HL-60 (cell line): ENCODE results near the gene LRP2BP.

ENCODE experiments used
- GABPA ChIP-seq: IDR thresholded peaks from 2 replicates; pipeline ENCODE4 v1.6.1; 2012; ENCODE audit warnings: low read depth
- POLR2AphosphoS5 ChIP-seq: IDR thresholded peaks from 2 replicates; pipeline ENCODE4 v1.6.1; 2012; ENCODE audit warnings: low read depth
- SPI1 ChIP-seq: IDR thresholded peaks from 2 replicates; pipeline ENCODE4 v1.6.1; 2012; ENCODE audit warnings: low read depth, mild to moderate bottlenecking, borderline replicate concordance
- TF ChIP-seq, protein P1 (sequence below): IDR thresholded peaks from one replicate; pipeline ENCODE4 v1.5.1; 2011; ENCODE audit warnings: low read length, control low read depth, inconsistent platforms; ENCODE audit not compliant: insufficient read depth
- TF ChIP-seq, protein P2 (sequence below): IDR thresholded peaks from 2 replicates; pipeline ENCODE4 v1.6.1; 2012; ENCODE audit warnings: low read depth; ENCODE audit not compliant: insufficient replicate concordance

DNA sequence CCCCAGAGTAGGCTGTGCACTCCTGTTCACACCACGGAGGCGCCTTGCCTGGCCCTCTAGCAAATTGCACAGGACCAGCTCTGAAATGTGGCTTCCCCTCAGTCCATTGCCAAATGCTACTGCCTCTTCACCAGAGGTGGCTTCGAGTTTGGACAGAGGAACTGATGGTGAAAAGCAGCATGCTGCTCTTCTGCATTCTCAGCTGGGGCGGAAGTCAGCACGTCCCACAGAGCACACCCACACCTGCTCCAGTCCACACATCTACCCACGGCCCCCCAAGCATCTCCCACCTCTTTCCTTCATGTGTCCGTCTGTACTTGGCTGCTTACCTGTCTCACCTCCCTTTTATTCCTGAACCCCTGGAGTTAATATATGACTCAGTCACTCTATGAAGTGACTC, 43.5 kb downstream of the LRP2BP start:
- TF ChIP-seq, protein P1, sequence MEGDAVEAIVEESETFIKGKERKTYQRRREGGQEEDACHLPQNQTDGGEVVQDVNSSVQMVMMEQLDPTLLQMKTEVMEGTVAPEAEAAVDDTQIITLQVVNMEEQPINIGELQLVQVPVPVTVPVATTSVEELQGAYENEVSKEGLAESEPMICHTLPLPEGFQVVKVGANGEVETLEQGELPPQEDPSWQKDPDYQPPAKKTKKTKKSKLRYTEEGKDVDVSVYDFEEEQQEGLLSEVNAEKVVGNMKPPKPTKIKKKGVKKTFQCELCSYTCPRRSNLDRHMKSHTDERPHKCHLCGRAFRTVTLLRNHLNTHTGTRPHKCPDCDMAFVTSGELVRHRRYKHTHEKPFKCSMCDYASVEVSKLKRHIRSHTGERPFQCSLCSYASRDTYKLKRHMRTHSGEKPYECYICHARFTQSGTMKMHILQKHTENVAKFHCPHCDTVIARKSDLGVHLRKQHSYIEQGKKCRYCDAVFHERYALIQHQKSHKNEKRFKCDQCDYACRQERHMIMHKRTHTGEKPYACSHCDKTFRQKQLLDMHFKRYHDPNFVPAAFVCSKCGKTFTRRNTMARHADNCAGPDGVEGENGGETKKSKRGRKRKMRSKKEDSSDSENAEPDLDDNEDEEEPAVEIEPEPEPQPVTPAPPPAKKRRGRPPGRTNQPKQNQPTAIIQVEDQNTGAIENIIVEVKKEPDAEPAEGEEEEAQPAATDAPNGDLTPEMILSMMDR = no peak
- TF ChIP-seq, protein P2, sequence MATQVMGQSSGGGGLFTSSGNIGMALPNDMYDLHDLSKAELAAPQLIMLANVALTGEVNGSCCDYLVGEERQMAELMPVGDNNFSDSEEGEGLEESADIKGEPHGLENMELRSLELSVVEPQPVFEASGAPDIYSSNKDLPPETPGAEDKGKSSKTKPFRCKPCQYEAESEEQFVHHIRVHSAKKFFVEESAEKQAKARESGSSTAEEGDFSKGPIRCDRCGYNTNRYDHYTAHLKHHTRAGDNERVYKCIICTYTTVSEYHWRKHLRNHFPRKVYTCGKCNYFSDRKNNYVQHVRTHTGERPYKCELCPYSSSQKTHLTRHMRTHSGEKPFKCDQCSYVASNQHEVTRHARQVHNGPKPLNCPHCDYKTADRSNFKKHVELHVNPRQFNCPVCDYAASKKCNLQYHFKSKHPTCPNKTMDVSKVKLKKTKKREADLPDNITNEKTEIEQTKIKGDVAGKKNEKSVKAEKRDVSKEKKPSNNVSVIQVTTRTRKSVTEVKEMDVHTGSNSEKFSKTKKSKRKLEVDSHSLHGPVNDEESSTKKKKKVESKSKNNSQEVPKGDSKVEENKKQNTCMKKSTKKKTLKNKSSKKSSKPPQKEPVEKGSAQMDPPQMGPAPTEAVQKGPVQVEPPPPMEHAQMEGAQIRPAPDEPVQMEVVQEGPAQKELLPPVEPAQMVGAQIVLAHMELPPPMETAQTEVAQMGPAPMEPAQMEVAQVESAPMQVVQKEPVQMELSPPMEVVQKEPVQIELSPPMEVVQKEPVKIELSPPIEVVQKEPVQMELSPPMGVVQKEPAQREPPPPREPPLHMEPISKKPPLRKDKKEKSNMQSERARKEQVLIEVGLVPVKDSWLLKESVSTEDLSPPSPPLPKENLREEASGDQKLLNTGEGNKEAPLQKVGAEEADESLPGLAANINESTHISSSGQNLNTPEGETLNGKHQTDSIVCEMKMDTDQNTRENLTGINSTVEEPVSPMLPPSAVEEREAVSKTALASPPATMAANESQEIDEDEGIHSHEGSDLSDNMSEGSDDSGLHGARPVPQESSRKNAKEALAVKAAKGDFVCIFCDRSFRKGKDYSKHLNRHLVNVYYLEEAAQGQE = no peak
- no peak for TF ChIP-seq POLR2AphosphoS5
- peak; percentile 47; the same call in 1 of the 2 replicates for TF ChIP-seq SPI1
- no peak for TF ChIP-seq GABPA
